ENCODE measurements around the gene TEX261.
A peak's percentile ranks its signal among the peaks of the same experiment; 100 is the strongest.

TEX261 gene

DNA sequence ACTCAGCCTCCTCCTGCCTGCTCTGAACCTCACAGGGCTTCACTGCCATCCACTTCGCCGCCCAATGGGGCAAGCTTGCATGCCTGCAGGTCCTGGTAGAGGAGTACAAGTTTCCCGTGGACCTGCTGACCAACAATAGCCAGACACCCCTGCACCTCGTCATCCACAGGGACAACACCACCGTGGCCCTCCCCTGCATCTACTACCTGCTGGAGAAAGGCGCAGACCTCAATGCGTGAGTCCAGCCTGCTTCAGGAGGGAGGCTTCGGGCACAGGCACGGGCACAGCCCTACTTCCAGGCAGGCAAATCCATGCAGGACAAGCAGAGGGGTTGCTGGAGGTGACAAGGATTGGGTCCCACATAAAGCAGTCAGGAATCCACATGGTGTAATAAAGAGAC is 15.0 kb downstream of the TEX261 start:
- no peak overlapping the region for H3K27ac ChIP-seq (ENCODE audit: low read length)
- H3K4me2 ChIP-seq (ENCODE audit: low read depth, low read length): no peak overlapping the region
- no peak overlapping the region for H2AFZ ChIP-seq (ENCODE audit: low read length)
- TF ChIP-seq EZH2 (optimal IDR thresholded peaks at IDR 0.05; ENCODE audit: low read depth, low read length) (no peak), EZH2phosphoT487 (IDR thresholded peaks at IDR 0.05; ENCODE audit: low read length) (no peak)
- TF ChIP-seq, protein P1, sequence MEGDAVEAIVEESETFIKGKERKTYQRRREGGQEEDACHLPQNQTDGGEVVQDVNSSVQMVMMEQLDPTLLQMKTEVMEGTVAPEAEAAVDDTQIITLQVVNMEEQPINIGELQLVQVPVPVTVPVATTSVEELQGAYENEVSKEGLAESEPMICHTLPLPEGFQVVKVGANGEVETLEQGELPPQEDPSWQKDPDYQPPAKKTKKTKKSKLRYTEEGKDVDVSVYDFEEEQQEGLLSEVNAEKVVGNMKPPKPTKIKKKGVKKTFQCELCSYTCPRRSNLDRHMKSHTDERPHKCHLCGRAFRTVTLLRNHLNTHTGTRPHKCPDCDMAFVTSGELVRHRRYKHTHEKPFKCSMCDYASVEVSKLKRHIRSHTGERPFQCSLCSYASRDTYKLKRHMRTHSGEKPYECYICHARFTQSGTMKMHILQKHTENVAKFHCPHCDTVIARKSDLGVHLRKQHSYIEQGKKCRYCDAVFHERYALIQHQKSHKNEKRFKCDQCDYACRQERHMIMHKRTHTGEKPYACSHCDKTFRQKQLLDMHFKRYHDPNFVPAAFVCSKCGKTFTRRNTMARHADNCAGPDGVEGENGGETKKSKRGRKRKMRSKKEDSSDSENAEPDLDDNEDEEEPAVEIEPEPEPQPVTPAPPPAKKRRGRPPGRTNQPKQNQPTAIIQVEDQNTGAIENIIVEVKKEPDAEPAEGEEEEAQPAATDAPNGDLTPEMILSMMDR (IDR thresholded peaks at IDR 0.05; ENCODE audit: low read length): no peak
- no peak overlapping the region for H3K9ac ChIP-seq (ENCODE audit: low read length)
- H3K27me3 ChIP-seq (replicated peaks; ENCODE audit: insufficient read depth, low read length): peaks cover 12% of the 10 kb centered on the region
- H3F3A ChIP-seq (ENCODE audit: insufficient read depth, low read length): peaks cover 9% of the 10 kb centered on the region; the same call in 1 of the 2 replicates
- no peak for DNase-seq
- H3K4me1 ChIP-seq (ENCODE audit: low read length): peaks cover 6% of the 10 kb centered on the region; the same call in 1 of the 2 replicates
- H4K20me1 ChIP-seq (ENCODE audit: insufficient read depth, low read length): no peaks in the 10 kb centered on the region
- H3K9me3 ChIP-seq (replicated peaks; ENCODE audit: insufficient read depth, low read length): no peaks in the 10 kb centered on the region
- H3K36me3 ChIP-seq (replicated peaks; ENCODE audit: insufficient read depth, low read length): no peaks in the 10 kb centered on the region
- H3K79me2 ChIP-seq (ENCODE audit: low read length): no peaks in the 10 kb centered on the region
- no peaks in the 10 kb centered on the region for H3K9me2 ChIP-seq (replicated peaks; ENCODE audit: insufficient read depth, low read length)
- no peak overlapping the region for H3K4me3 ChIP-seq (ENCODE audit: low read length)

DNA sequence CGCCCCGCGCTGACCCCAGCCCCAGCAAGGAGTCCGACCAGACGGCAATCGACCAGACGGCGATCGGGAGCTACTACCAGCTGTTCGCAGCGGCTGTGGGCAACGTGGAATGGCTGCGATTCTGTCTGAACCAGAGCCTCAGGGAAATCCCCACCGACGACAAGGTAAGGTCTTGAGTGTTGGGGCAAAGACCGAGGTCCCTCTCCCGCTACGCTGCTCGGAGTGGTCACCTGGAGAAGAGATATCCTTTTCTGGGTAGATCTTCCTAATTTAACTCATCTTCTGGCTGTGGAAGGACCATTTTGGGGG is 15.5 kb downstream of the TEX261 start:
- 0 out of 2 replicates have a peak, but pooled peaks cover 6% of the 10 kb centered on the region for H3K4me1 ChIP-seq (ENCODE audit: low read length)
- H3F3A ChIP-seq (ENCODE audit: insufficient read depth, low read length): peaks cover 9% of the 10 kb centered on the region; the same call in 1 of the 2 replicates
- H3K4me3 ChIP-seq (ENCODE audit: low read length): peak overlapping the region; percentile 61; the same call in 1 of the 2 replicates
- no peaks in the 10 kb centered on the region for H3K9me3 ChIP-seq (replicated peaks; ENCODE audit: insufficient read depth, low read length)
- H3K9me2 ChIP-seq (replicated peaks; ENCODE audit: insufficient read depth, low read length): no peaks in the 10 kb centered on the region
- H3K79me2 ChIP-seq (ENCODE audit: low read length): no peaks in the 10 kb centered on the region
- no peak for TF ChIP-seq EZH2 (optimal IDR thresholded peaks at IDR 0.05; ENCODE audit: low read depth, low read length)
- TF ChIP-seq, protein P1 (IDR thresholded peaks at IDR 0.05; ENCODE audit: low read length): no peak
- no peak for TF ChIP-seq EZH2phosphoT487 (IDR thresholded peaks at IDR 0.05; ENCODE audit: low read length)
- H3K36me3 ChIP-seq (replicated peaks; ENCODE audit: insufficient read depth, low read length): no peaks in the 10 kb centered on the region
- 0 out of 2 replicates have a peak overlapping the region, but pooled peaks have one; percentile 43 for H2AFZ ChIP-seq (ENCODE audit: low read length)
- no peaks in the 10 kb centered on the region for H4K20me1 ChIP-seq (ENCODE audit: insufficient read depth, low read length)
- H3K27me3 ChIP-seq (replicated peaks; ENCODE audit: insufficient read depth, low read length): peaks cover 13% of the 10 kb centered on the region
- H3K4me2 ChIP-seq (ENCODE audit: low read depth, low read length): peak overlapping the region; percentile 76; the same call in 1 of the 2 replicates
- no peak for DNase-seq
- H3K9ac ChIP-seq (ENCODE audit: low read length): no peak overlapping the region
- no peak overlapping the region for H3K27ac ChIP-seq (ENCODE audit: low read length)

DNA sequence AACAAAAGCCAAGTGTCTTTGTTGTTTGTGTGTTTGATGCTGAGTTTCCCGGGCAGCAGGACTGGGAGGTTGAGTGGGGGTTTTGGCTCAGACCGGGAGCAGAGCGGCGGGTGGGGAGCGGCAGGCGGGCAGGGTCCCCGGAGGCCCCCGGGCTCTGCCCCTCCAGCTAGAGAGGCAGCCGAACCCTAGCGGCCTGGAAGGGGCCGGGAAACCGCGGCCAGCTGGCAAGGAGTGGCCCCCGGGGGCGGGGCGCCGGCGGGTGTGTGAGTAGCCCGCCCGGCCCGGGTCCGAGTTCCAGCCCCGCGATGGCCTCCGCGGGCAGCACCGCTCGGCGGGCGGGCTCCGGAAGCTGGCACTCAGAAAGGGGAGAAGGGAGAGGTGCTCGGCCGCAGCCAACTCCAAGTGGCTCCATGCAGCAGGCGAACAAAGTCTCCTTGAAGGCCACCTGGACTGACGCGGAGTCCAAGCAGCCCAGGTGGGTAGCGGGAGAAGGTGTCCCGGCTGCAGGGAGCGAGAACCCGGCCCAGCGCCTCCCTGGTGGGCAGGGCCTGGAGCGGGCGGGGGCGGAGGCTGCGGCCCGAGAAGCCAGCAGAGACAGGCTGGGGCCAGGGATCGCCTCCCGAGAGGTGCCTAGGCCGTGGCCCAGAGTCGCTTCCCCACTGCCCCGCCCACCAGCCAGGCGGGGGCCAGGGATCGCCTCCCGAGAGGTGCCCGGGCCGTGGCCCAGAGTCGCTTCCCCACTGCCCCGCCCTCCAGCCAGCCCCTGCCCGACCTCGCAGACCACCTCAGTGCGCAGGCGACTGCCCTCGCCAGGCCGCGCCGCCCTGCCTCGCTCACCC is 16.1 kb downstream of the TEX261 start, which contains the start of gene ANKRD53:
TSS of gene ANKRD53 (plus strand) at position 290 of the 839 bp plus-strand sequence. CDS start at position 306, 16 bp downstream.
- peak within 1 kb of the TSS; percentile 43 for H2AFZ ChIP-seq (ENCODE audit: low read length)
- H3K79me2 ChIP-seq (ENCODE audit: low read length): no peaks in the 10 kb centered on the region
- H3K36me3 ChIP-seq (replicated peaks; ENCODE audit: insufficient read depth, low read length): no peaks in the 10 kb centered on the region
- no peaks in the 10 kb centered on the region for H3K9me2 ChIP-seq (replicated peaks; ENCODE audit: insufficient read depth, low read length)
- H3K4me2 ChIP-seq (ENCODE audit: low read depth, low read length): peak within 1 kb of the TSS; percentile 76
- TF ChIP-seq, protein P1 (IDR thresholded peaks at IDR 0.05; ENCODE audit: low read length): no peak
- TF ChIP-seq EZH2phosphoT487 (IDR thresholded peaks at IDR 0.05; ENCODE audit: low read length) (no peak), EZH2 (optimal IDR thresholded peaks at IDR 0.05; ENCODE audit: low read depth, low read length) (no peak)
- peak within 1 kb of the TSS; percentile 45; the same call in 1 of the 2 replicates for H3K9ac ChIP-seq (ENCODE audit: low read length)
- H3F3A ChIP-seq (ENCODE audit: insufficient read depth, low read length): peaks cover 9% of the 10 kb centered on the region; the same call in 1 of the 2 replicates
- H3K4me3 ChIP-seq (ENCODE audit: low read length): peak within 1 kb of the TSS; percentile 61
- H3K27ac ChIP-seq (ENCODE audit: low read length): peak within 1 kb of the TSS; percentile 61; the same call in 1 of the 2 replicates
- peaks cover 16% of the 10 kb centered on the region for H3K27me3 ChIP-seq (replicated peaks; ENCODE audit: insufficient read depth, low read length)
- peak; percentile 23 for DNase-seq
- H4K20me1 ChIP-seq (ENCODE audit: insufficient read depth, low read length): no peaks in the 10 kb centered on the region
- H3K4me1 ChIP-seq (ENCODE audit: low read length): 0 out of 2 replicates have a peak, but pooled peaks cover 6% of the 10 kb centered on the region
- H3K9me3 ChIP-seq (replicated peaks; ENCODE audit: insufficient read depth, low read length): no peaks in the 10 kb centered on the region
